ENCODE results near the gene PPP1R9B.

GRCh38 chr17:50146230-50146926 lies 4.1 kb downstream of the PPP1R9B start:
- TF ChIP-seq ZNF274 (IDR thresholded peaks at IDR 0.05; ENCODE audit: low read depth, low read length) (no peak), YY1 (IDR thresholded peaks at IDR 0.05; ENCODE audit: insufficient read depth, insufficient read length) (no peak)

All from NT2/D1 (cell line).